RPMI8226 (cell line): ENCODE results near the gene ERCC3.
"Not testable (repeated sequence)": the region's sequence is repeated elsewhere in the genome, so short reads cannot be mapped to it uniquely, and the experiment has no call there.

Experiments
- DNase-seq: peaks from one replicate; pipeline ENCODE4 v3.0.0-alpha.2; 2015

The ERCC3 gene

GRCh38 chr2:127278959-127279358 lies 15.0 kb downstream of the ERCC3 start:
- DNase-seq, result no peak

- DNase-seq, result no peak
These were observed 16.9 kb downstream of the ERCC3 start for GRCh38 chr2:127277028-127277427.

DNA sequence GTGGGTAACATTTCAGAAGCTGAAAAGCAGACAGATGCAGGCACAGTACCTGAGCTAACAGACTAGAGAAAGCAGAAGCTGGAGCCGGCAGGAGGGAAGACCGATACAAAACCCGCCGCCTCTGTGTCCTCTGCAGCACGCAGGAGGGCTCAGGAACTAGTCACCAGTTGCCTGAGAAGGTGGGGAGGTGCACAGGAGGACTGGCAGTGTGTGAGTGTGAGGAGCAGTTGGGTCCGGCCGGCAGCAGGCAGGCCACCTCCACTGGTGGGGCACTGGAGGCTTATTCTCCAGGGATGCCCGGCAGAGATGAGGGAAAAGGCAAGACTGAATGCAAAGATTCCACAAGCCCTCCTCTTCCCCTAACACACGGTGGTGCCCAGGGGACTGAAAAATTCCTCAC lies 18.2 kb downstream of the ERCC3 start:
- DNase-seq, result no peak

DNA sequence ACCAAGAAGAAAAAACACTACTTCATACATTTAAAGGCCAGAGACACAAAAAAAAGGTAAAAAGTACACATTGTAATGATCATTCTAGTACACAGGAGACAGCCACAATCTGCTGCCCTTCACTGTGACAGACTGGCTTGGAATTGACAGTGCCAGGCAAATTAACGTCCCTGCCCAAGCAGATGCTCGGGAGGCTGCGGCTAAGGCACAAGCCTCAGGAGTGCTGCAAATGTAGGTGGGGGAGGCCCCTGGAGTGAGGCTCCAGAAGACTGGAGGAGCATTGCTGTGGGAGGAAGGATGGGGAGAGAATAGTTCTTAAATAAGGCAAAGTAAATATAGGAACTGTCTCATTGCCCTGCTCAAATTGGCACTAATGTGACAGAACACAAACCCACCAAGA lies 18.6 kb downstream of the ERCC3 start:
- DNase-seq, result no peak

DNA sequence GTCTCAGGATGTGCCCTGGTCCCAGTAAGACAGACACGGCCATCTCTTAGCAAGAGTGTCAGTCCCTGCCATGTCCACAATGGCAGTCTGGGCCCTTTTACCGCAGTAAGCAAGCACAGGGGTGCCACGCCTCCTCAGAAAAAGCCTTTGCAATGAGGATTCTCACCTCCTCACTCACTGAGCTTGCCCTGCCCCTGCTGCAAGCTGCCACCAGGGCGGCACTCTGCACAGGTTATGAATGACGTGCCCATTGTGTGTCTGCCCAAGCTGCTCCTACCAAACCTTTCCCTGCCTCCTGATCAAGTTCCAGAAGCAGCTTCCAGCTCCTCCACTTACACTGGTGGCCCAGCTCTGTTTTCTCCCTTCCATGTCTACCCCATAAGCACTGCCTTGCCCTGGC lies 23.3 kb downstream of the ERCC3 start:
- DNase-seq, result no peak

DNA sequence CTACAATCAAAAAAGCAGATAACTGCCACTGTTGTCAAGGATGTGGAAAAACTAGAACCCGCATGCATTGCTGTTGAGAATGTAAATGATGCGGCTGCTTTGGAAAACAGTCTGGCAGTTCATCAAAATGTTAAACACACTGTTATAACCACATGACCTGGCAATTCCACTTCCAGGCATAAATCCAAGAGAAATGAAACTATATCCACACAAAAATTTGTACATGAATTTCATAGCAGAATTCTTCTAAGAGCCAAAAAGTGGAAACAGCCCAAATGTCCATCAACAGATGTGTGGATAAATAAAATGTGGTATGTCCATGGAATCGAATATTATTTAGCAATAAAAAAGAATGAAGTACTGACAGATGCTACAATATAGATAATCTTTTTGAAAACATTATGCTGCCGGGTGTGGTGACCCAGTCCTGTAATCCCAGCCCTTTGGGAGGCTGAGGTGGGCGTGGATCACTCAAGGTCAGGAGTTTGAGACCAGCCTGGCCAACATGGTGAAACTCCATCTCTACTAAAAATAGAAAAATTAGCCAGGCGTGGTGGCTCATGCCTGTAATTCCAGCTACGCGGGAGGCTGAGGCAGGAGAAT lies 32.0 kb downstream of the ERCC3 start:
- no peak for DNase-seq

- DNase-seq, result no peak
These were observed 34.6 kb downstream of the ERCC3 start for GRCh38 chr2:127259355-127259754.

DNA sequence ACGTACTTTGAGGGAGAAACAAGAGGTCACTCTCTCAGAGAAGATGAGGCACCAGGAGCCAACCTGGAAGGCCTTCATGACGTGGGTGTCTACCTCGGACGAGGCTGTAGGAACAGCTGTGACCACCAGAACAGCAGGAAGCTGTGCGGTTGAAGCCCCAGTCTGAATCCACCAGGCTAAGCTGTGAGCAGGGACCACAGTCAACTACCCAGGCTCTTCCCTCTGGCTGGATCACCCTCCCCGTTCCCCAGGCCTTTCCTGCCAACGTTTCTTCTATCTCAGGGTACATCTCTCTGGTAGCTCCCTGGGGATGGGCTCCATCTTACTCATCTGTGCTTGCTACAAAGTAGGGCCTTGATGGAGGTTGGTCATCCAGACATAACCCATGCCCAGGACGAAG lies 37.1 kb downstream of the ERCC3 start:
- no peak for DNase-seq

DNA sequence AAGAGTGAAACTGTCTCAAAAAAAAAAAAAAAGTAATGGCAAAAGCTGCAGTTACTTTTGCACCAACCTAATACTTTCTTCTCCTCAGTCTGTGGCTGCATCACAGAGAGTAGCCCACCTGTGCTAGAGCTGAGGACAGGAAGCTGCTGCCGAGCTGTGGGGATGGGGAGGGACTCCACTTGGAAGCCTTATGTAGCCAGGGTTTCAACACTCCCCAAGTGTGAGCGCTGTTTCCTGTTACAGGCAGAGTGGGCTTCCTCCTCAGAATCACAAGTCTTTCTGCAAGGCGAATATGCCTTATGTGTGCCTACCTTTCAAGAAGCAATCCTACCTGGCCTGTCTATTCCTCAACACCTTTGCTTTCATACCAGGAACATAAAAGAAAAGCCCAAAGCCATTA lies 37.6 kb downstream of the ERCC3 start:
- no peak for DNase-seq

DNA sequence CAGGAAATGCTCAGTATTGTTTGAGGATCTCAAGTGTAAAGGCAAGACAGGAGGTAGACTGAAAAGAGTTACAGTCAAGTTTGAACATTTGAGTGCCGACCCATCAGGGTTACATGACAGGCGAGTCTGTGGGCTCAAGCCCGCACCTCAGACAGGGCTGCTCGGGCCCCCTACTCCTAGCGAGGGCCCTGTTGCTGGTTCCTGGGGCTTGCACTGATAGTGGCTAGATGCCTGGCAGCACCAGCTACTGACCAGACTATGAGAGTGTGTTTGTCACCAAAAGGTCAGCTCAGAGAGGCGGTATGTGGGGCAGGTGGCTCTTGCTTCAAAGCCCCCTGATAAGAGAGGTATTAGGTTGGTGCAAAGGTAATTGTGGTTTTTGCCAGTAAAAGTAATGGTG lies 38.2 kb downstream of the ERCC3 start:
- DNase-seq, result no peak

GRCh38 chr2:127255146-127255545 lies 38.8 kb downstream of the ERCC3 start:
- DNase-seq, result no peak

- DNase-seq, result no peak
These were observed 39.5 kb downstream of the ERCC3 start for GRCh38 chr2:127254386-127254981.

DNA sequence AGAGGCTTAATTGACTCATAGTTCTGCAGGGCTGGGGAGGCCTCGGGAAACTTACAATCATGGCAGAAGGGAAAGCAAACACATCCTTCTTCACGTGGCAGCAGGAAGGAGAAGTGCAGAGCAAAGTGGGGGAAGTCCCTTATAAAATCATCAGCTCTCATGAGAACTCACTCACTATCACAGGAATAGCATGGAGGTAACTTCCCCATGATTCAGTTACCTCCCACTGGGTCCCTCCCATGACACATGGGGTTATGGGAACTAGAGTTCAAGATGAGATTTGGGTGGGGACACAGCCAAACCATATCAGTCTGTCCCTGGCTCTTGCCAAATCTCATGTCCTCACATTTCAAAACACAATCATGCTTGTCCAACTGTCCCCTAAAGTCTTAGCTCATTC lies 52.8 kb downstream of the ERCC3 start:
- not testable (repeated sequence) for DNase-seq

- no peak for DNase-seq
These were observed 54.5 kb downstream of the ERCC3 start for GRCh38 chr2:127239395-127239794.

DNA sequence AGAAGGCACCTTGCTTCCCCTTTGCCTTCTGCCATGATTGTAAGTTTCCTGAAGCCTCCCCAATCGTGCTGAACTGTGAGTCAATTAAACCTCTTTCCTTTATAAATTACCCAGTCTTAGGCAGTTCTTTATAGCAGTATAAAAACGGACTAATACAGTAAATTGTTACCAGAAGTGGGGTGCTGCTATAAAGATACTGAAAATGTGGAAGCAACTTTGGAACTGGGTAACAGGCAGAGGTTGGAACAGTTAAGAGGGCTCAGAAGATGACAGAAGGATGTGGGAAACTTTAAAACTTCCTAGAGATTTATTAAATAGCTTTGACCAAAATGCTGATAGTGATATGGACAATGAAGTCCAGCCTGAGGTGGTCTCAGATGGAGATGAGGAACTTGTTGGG lies 56.2 kb downstream of the ERCC3 start:
- DNase-seq, result not testable (repeated sequence)

- DNase-seq, result no peak
These were observed 58.8 kb downstream of the ERCC3 start for GRCh38 chr2:127235082-127235702.

DNA sequence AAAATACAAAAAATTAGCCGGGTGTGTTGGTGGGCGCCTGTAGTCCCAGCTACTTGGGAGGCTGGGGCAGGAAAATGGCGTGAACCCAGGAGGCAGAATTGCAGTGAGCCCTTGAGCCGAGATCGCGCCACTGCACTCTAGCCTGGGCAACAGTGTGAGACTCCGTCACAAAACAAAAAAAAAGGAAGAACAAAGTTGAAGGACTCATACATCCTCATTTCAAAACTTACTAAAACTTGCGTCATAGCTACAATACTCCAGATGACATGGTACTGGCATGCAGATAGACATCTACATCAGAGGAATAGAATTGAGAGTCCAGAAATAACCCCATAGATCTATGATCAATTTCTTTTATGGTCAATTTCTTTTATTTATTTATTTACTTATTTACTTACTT lies 60.2 kb downstream of the ERCC3 start:
- DNase-seq, result no peak

DNA sequence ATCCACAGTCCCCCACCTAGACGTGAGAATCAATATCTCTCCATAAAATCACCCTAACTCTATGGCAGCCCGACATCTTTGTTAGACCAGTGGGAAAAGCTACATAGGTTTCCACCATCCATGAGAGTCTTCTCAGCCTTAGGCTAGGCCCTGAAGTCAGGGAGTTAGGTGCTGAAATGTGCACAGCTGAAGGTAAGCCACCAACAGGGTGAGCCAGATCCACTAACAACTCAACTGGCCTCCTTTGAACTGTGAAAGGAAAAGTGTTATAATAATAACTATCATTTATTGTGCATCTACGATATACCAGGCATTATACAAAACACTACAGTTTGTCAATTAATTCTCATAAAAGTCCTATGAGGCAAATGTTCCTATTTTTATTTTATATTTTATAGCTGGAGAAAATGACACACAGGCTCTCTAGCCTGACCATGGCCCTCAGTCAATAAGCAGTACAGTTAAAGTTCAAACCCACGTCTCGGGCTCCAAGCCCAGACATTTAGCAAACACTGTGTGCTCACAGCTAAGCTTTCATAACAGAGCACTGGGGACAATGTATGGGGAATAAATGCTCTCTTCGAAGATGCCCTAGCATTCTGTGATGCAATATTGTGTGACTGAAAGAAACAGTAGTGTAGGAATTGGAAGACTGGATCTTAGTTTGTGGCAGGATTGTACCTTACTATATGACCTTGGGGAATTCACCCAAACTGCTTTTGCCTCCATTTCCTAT lies 62.6 kb downstream of the ERCC3 start:
- no peak for DNase-seq

DNA sequence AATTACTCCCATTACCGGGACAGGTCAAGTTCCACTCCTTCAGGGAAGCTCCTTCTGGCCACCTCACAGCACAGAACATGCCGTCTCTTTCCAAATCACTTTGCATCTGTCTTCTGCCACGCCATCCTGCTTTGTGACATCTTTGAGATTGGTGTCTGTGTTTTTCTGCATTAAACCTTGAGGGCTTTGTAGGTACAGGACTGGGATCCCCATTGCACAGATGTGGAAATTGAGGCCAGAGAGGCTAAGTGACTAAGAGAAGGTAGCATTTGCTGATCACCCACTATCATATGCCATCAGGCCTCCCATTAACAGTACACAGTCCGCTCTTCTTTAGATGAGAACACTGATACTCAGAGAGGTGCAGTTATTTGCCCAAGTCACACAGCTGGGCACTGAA lies 64.4 kb downstream of the ERCC3 start:
- no peak for DNase-seq

GRCh38 chr2:127228102-127228501 lies 65.8 kb downstream of the ERCC3 start:
- DNase-seq, result no peak

DNA sequence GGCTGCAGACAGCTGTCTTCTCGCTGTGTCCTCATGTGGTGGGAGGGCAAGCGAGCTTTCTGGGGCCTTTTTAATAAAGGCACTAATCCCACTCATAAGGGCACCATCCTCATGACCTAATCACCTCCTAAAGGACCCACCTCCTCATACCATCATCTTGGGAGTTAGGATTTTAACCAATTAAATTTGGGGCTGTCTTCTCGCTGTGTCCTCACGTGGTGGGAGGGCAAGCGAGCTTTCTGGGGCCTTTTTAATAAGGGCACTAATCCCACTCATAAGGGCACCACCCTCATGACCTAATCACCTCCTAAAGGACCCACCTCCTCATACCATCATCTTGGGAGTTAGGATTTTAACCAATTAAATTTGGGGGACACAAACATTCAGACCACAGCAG lies 66.7 kb downstream of the ERCC3 start:
- DNase-seq, result not testable (repeated sequence)

GRCh38 chr2:127226520-127227263 lies 67.3 kb downstream of the ERCC3 start:
- no peak for DNase-seq

GRCh38 chr2:127226132-127226519 lies 67.8 kb downstream of the ERCC3 start:
- no peak for DNase-seq
